Parathyroid adenoma (tissue), 2 donors: ENCODE data around the gene LEKR1.

Experiments used
- H2AFZ ChIP-seq: fragments of 300-600 bp; sonication (generic); one replicate; pipeline ENCODE4 v1.7.0; 2017; ENCODE audit warnings: antibody characterized with exemption, mild to moderate bottlenecking
- H3K27ac ChIP-seq: fragments of 300-600 bp; sonication (generic); one replicate; pipeline ENCODE4 v1.7.0; 2017
- H3K27me3 ChIP-seq: fragments of 300-600 bp; sonication (generic); one replicate; pipeline ENCODE4 v1.7.0; 2017; ENCODE audit warnings: low read length; ENCODE audit not compliant: control insufficient read depth, insufficient read depth
- H3K36me3 ChIP-seq: fragments of 300-600 bp; sonication (generic); one replicate; pipeline ENCODE4 v1.7.0; 2017; ENCODE audit warnings: low read length; ENCODE audit not compliant: control insufficient read depth, insufficient read depth
- H3K4me1 ChIP-seq: fragments of 300-600 bp; sonication (generic); one replicate; pipeline ENCODE4 v1.7.0; 2017; ENCODE audit warnings: control low read depth
- H3K4me2 ChIP-seq: fragments of 300-600 bp; sonication (generic); one replicate; pipeline ENCODE4 v1.7.0; 2017; ENCODE audit warnings: low read length
- H3K4me3 ChIP-seq: fragments of 300-600 bp; sonication (generic); one replicate; pipeline ENCODE4 v1.7.0; 2017; ENCODE audit warnings: low read depth, low read length
- H3K79me2 ChIP-seq: fragments of 300-600 bp; sonication (generic); one replicate; pipeline ENCODE4 v1.7.0; 2017; ENCODE audit warnings: control low read depth
- H3K9ac ChIP-seq: fragments of 300-600 bp; sonication (generic); one replicate; pipeline ENCODE4 v1.7.0; 2017; ENCODE audit warnings: mild to moderate bottlenecking
- H3K9me3 ChIP-seq: fragments of 300-600 bp; sonication (generic); one replicate; pipeline ENCODE4 v1.7.0; 2017; ENCODE audit warnings: low read length; ENCODE audit not compliant: control insufficient read depth
- CTCF ChIP-seq: fragments of 300-600 bp; sonication (generic); IDR thresholded peaks from one replicate; pipeline ENCODE4 v1.7.0; 2017; ENCODE audit warnings: antibody characterized with exemption, mild to moderate bottlenecking
- donor health status: primary hyperparathyroidism.

Gene LEKR1

DNA sequence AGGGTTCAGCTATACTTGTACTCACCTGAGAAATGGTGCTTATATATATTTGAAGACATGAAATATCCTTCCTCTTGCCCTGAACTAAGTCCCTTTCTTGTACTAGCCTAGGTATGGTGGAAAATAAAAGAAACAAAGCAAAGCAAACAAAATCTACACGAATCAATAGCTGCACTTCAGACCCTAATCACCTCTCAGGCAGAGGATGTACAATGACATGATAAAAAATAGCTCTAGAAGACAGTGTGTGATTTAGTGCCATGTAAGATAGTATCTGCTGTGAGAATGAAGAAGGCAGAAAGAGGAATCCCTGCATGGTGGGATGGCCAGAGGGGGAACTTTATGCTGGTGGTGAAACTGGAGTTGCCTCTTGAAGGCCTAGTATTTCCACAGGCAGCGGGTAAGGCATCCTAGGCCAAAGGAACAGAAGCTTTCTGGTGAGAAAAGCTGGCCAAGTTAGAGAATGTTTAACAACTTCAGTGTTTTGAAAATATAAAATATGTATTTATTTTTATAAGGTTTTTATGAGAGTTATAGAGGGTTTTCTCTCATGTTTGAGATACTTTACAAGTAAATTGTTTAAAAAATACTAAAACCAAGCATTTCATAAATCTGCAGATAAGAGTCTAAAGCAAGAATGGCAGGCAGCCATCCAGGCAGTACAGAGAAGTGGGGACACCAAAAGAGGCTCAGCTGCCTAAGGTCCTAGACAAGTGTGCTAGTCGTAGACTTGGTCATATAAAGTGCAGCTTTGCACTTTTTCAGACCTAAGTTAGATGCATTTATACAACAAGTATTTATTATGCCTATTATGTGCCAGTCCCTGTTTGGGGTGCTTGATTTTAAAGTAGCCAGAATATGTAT lies 14.9 kb downstream of the LEKR1 start:
- Histone ChIP-seq H3K9me3 (no peaks in the 10 kb centered on the region), H3K4me3 (no peak overlapping the region), H2AFZ (peak overlapping the region; percentile 67), H3K79me2 (no peaks in the 10 kb centered on the region), H3K4me2 (no peak overlapping the region), H3K36me3 (no peaks in the 10 kb centered on the region), H3K9ac (no peak overlapping the region), H3K27me3 (no peaks in the 10 kb centered on the region), H3K4me1 (peaks cover 24% of the 10 kb centered on the region), H3K27ac (no peak overlapping the region)
- TF ChIP-seq CTCF = no peak

GRCh38 chr3:156843071-156843808 lies 17.1 kb downstream of the LEKR1 start:
- peaks cover 28% of the 10 kb centered on the region for H3K4me1 ChIP-seq
- H3K36me3 ChIP-seq = no peaks in the 10 kb centered on the region
- no peak overlapping the region for H3K4me2 ChIP-seq
- no peak overlapping the region for H3K9ac ChIP-seq
- no peaks in the 10 kb centered on the region for H3K9me3 ChIP-seq
- H3K27ac ChIP-seq = peak overlapping the region; percentile 20
- no peak overlapping the region for H3K4me3 ChIP-seq
- H3K79me2 ChIP-seq = no peaks in the 10 kb centered on the region
- peak overlapping the region; percentile 67 for H2AFZ ChIP-seq
- TF ChIP-seq CTCF = no peak
- H3K27me3 ChIP-seq = no peaks in the 10 kb centered on the region

DNA sequence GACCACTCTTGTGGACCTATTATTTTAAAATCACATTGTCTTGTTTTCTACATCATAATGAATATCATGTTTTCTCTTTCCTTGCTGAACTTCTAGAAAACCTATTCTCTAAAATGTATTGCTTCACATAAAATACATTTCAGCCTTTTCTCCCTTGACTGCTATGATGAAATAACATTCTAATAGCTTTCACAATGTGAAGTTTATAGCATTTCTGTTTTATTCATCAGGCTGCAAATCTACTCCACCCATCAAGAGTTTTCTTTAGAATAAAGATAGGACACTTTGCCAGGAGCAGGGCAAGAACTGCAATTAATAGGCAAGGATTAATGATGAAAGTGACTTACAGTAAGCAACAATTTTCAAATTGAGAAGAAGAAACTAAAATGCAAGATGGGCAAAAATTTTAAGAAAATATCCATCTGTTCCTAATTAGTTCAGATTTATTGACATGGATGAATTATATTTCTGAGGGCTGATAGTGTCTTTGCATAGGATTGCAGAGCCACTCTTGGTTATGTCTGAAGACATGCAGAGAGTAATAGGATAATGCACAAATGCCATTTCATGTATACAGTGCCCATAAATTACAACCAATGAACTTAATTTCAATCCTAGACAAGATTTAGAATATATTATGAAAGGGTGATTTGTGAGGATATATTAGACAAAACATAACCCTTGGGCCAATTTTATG lies 21.7 kb downstream of the LEKR1 start:
- Histone ChIP-seq H2AFZ (peak overlapping the region; percentile 30), H3K4me3 (no peak overlapping the region), H3K4me2 (no peak overlapping the region), H3K27me3 (no peaks in the 10 kb centered on the region), H3K79me2 (no peaks in the 10 kb centered on the region), H3K9me3 (no peaks in the 10 kb centered on the region), H3K9ac (no peak overlapping the region), H3K36me3 (no peaks in the 10 kb centered on the region), H3K27ac (no peak overlapping the region), H3K4me1 (peaks cover 10% of the 10 kb centered on the region)
- TF ChIP-seq CTCF = no peak

- Histone ChIP-seq H3K79me2 (no peaks in the 10 kb centered on the region), H2AFZ (no peak overlapping the region), H3K36me3 (no peaks in the 10 kb centered on the region), H3K9ac (no peak overlapping the region), H3K4me1 (no peaks in the 10 kb centered on the region), H3K27ac (no peak overlapping the region), H3K9me3 (no peaks in the 10 kb centered on the region), H3K4me2 (no peak overlapping the region), H3K27me3 (no peaks in the 10 kb centered on the region), H3K4me3 (no peak overlapping the region)
- TF ChIP-seq CTCF = no peak
Observed at GRCh38 chr3:156859578-156859977, 33.4 kb downstream of the LEKR1 start.
